GM12892 (cell line): ENCODE results near the gene FBXL17.

ENCODE experiments used
- POLR2A ChIP-seq: IDR thresholded peaks from 2 replicates; pipeline ENCODE4 v1.6.1; 2011; ENCODE audit warnings: low read depth, low read length, control low read depth
- POLR2AphosphoS5 ChIP-seq: IDR thresholded peaks from 2 replicates; pipeline ENCODE4 v1.6.1; 2011; ENCODE audit warnings: low read depth, low read length, control low read depth
- TAF1 ChIP-seq: IDR thresholded peaks from 2 replicates; pipeline ENCODE4 v1.6.1; 2011; ENCODE audit warnings: low read depth, mild to moderate bottlenecking, control low read depth, low read length, borderline replicate concordance

- TF ChIP-seq POLR2A (no peak), POLR2AphosphoS5 (no peak), TAF1 (no peak)
Observed at GRCh38 chr5:107893642-107894041, 488.3 kb downstream of the FBXL17 start.
